CMK (cell line): ENCODE results near the gene PDE9A.
"Not testable (repeated sequence)": the region's sequence is repeated elsewhere in the genome, so short reads cannot be mapped to it uniquely, and the experiment has no call there.

Experiments
- DNase-seq: peaks from one replicate; pipeline ENCODE4 v3.0.0-alpha.2; 2010; ENCODE audit warnings: low read depth

PDE9A gene

GRCh38 chr21:42624095-42624790 is 29.2 kb upstream of the PDE9A start:
- DNase-seq: no peak

- DNase-seq: no peak
These were observed 28.5 kb upstream of the PDE9A start for GRCh38 chr21:42624936-42625335.

DNA sequence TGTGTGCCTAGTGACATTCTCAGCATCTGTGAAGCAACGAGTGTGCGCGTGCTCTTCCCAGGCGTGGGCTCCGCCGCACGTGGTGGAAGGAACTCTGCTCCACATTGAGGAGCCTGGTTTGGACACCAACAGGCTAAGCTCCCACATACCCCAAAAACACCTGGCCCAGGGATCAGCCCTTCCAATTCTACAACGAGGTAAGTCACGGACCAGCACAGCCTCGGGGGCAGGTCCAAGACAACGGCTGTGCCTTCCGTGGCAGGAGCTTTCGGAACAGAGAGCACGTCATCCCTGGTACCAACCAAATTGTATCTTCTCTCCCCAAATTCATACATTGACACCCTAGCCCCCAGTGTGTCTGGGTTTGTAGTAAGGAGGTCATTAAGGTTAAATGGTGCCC is 27.2 kb upstream of the PDE9A start:
- DNase-seq: no peak

GRCh38 chr21:42627527-42628289 is 25.7 kb upstream of the PDE9A start:
- DNase-seq: no peak

- DNase-seq: not testable (repeated sequence)
These were observed 24.9 kb upstream of the PDE9A start for GRCh38 chr21:42628466-42629061.

DNA sequence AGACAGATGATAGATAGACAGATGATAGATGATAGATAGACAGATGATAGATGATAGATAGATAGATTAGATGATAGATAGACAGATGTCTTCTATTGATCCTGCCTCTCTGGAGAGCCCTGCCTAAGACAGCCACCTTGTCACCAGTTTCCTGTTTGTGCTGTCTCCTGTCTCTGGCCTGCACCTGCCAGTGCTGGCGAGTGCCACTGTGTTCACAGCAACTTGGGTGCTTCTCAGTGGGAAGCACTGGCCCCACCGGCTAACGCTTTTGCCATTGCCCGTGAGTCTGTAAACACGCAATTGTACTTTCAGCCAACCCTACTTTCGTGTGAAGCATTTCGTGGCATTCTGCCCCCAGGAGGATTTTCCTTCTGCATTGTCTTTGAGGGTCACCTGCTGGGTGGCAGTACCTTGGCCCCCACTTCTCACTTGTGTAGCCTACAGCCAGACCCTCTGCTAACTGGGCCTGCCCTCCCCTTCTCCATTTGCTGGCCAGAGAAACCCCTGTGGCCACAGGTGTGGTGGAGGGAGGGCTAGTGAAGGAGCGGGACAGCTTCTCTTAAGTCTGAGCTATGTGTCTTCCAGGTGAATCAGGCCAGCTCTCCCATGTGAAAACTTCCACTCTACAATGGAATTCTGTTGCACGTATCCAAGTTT is 23.4 kb upstream of the PDE9A start:
- no peak for DNase-seq

GRCh38 chr21:42630626-42631025 is 22.8 kb upstream of the PDE9A start:
- DNase-seq: no peak

GRCh38 chr21:42631142-42631541 is 22.3 kb upstream of the PDE9A start:
- no peak for DNase-seq

DNA sequence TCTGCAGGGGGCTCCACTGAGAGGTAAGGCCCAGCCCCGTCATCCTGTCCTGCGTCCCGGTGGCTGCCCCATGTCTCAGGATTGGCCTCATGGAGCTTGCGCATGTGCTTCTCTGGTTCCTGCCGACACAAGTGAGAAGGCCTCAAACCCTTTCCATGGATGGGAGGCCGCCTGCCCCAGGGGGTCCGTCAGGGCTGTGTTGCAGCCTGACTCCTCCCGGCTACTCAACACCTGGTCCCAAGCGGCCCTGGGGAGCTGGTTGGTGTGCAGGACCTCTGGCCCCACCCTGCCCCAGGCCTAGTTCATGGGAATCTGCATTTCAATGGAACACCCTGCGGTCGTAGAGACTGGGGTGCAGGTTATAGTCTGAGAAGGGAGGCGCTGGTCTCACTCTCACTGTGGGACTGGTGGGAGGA is 21.1 kb upstream of the PDE9A start:
- DNase-seq: no peak

GRCh38 chr21:42632771-42633690 is 20.4 kb upstream of the PDE9A start:
- DNase-seq: no peak

DNA sequence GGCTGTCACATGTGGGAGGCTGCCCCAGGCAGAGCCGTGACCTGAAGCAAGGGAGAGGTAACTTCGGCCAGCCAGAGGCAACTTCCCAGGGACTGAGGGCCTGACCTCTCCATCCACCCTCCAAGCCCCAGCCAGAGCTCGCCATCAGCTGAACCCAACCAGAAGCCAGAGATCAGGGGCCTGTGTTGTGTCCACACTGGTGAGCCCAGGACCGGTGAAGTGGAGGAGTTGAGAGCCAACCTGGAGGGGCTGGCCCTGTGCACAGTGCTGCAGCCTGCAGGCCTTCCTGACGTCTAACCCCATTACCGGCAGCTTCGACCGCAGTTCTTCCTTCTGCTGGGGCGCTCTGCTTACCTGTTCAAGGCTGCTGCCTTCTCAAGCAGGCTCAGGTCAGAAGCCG is 19.6 kb upstream of the PDE9A start:
- DNase-seq: no peak

DNA sequence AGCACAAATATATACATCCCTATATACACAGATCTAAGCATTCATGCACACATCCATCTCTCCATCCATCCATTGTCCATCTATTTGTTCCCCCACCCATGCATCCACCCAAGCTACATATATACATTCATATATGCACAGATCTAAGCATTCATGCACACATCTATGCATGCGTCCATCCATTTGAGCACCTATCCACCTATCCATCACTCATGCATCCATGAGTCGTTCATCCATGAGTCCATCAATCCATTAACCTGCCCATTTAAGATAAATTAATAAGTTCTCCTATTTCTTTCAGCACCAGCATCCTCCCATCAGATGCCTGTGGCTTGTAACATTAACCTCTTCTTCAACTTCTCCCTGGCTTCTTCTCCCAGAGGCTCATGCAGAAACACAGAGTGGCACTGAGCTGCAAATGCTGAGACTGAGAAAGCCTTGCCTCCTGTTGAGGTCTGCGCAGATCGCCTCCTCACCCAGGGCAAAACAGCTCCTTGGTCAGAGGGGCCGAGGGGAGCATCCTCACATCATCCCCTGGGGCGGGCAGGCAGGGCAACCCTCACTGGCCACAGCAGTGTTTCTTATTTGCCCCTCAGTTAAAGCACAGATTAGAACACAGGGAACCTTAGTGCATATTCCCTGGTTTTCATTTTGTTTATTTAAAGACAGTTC is 17.4 kb upstream of the PDE9A start:
- no peak for DNase-seq

DNA sequence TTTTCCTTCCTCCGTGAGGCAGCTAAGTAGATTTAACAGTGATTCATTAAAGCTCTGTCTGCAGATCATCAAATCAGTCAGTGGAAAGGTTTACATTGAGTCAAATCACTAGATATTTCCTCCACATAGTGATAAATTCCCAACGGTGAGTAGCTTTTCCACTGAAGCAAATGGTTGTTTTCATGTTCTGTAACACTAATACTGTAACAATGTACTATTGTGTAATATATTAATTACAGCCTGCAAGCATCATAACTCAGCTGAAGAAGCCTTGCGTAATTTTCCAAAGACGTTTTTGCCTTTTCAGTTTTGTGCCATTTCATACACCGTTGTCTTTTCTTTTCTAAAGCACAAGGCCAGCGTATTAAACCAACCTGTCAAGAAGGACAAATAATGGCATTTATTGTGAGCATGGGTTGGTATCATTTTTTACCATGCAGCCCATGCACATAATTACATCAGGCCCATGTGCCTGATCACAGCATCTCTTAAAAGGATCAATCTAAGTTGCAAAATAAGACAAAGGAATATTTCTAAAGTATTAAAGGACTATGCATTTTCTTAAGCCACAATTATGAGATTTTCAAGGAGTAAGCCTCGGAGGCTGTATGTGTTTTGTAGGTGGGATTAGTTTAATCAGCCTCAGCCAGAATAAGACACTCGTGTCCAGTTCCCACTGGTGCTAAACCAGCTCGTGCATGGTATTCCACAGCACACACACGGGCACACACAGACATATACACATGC is 16.7 kb upstream of the PDE9A start:
- no peak for DNase-seq

- no peak for DNase-seq
These were observed 16.0 kb upstream of the PDE9A start for GRCh38 chr21:42637267-42638041.

DNA sequence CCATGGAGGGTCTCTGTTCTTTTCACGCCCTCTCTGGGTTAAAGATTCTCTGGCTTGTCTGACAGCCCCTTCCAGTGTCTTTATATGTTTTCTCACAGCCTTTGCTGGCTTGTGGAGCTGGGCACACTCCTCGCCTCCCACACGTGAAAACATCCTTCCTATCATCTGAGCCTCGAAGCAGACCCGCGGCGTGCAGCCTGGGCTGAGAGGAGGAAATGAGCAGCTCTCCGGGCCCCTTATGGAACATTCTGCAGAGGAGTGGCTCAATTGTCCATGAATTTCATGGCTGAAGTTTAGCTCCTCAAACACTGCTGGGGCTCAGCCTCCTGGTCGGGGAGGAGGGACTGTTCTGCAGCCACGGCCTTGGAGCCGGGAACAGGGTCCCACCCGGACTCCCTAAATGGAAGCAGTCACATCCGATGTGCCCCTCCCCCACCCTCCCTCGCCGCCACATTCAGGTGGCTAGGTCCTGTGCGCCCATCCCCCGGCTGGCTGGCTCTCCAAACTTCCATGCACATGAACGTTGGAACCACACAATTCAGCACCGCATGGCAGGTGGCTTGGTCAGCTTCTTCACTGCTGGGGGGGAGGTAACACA is 15.1 kb upstream of the PDE9A start:
- no peak for DNase-seq

DNA sequence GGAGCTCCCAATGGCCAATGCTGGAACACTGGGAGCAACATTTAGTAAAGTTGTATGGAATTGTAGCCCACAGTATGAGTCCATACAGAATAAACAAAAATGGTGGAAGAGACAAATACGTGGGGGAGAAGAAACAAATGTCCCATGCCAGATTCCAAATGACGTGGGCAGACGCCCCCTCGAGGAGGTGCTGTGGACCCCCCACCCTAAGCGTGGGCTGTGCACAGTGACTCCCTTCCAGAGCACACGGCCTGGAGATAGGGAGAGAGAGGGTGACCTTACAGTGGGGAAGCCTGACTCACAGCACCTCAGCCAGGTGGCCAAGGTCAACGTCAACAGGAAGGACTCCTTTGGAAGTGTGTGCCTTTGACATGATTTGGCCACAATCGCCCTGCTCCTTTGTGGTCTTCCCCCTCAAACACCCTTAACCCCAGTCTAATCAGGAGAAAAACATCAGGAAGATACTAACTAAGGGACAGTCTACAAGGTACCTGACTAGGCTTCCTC is 13.7 kb upstream of the PDE9A start:
- DNase-seq: no peak

- no peak for DNase-seq
These were observed 12.9 kb upstream of the PDE9A start for GRCh38 chr21:42640486-42640885.

DNA sequence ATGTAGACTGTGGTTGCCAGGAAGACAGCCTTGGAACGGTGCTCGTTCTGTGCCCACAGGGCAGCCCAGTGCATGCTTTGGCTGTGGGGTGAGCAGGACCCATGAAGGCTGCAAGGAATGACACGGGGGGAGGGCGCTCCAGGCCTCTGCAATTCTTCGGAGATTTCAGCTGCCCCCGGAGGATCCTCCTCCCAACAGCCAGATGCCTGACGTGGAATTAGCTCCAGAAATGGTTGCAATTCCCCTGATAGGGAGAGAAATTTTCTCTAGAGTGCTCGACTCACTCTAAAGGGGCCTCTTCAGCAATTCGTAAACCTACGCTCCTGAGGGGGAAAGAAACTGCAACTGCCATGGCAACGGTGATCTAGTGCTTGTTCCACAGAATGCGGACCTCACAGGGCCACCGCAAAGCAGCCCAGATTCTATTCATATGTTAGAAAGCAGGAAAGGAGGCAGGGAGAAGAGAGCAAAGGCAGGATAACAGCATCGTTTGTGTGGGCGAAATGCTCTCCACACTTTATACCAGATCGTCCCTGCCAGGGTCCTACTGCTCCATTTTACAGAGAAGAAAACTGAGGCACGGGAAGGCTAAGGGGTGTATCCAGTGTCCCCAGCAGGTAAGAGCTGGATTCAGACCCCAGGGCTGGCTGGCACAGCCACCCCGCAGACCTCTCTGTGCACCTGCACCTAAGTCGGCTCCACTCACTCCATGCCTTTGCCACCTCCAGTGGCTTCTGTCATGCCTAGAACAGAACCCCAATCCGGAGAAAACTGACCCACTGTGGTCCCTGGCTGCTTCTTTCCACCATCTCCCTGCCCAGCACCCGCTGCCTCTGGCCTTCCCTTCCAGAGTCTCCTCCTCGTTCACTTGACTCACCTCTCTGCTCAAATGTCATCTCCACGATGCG is 11.9 kb upstream of the PDE9A start:
- no peak for DNase-seq
